Renal cortical epithelial cell (primary cell): ENCODE results near the gene ELP5. TPM values are rescaled to one million over a fixed set of nuclear protein-coding genes. Genes with fewer than 3 reads are reported as not detected.

Source experiments
- total RNA-seq: library from RNA; depleted of rRNA; stranded (reverse); fragments of >200 nt; gene quantifications from 2 replicates; pipeline ENCODE4 v1.2.3, GENCODE V29; 2014

ELP5 gene
- total RNA-seq, 1 donor from 2014 or later: 22.1 TPM

Other genes starting within 250 kb of the ELP5 start
- 31.4 and 40.3 TPM in 2 replicates for gene RNASEK, start 239.6 kb upstream of the ELP5 start, total RNA-seq
- under 0.01 and 0.05 TPM in 2 replicates for gene BCL6B, start 229.2 kb upstream of the ELP5 start, total RNA-seq
- gene SLC16A13, start 216.2 kb upstream of the ELP5 start, total RNA-seq: 0.99 and 1.0 TPM in 2 replicates
- not detected in 2 replicates for gene SLC16A11, start 208.1 kb upstream of the ELP5 start, total RNA-seq
- not detected in 2 replicates for gene CLEC10A, start 172.0 kb upstream of the ELP5 start, total RNA-seq
- gene ASGR2, start 137.4 kb upstream of the ELP5 start, total RNA-seq: not detected in 2 replicates
- gene ASGR1, start 72.8 kb upstream of the ELP5 start, total RNA-seq: 0.60 and 0.87 TPM in 2 replicates
- gene DLG4, start 32.4 kb upstream of the ELP5 start, total RNA-seq: 2.1 and 22.2 TPM in 2 replicates
- 307 and 382 TPM in 2 replicates for gene ACADVL, start 32.3 kb upstream of the ELP5 start, total RNA-seq
- gene DVL2, start 17.7 kb upstream of the ELP5 start, total RNA-seq: 26.4 and 47.5 TPM in 2 replicates
- 41.2 and 50.7 TPM in 2 replicates for gene PHF23, start 12.8 kb upstream of the ELP5 start, total RNA-seq
- gene GABARAP, start 9.8 kb upstream of the ELP5 start, total RNA-seq: 137 and 148 TPM in 2 replicates
- gene CTDNEP1, start 481 bp upstream of the ELP5 start, total RNA-seq: 19.4 and 53.9 TPM in 2 replicates
- 25.1 and 306 TPM in 2 replicates for gene CLDN7, start 10.3 kb downstream of the ELP5 start, total RNA-seq
- gene SLC2A4, start 29.5 kb downstream of the ELP5 start, total RNA-seq: 0.30 and 0.35 TPM in 2 replicates
- gene YBX2, start 42.4 kb downstream of the ELP5 start, total RNA-seq: 0.45 TPM in 1 of 2 replicates, not detected in the other
- 352 and 682 TPM in 2 replicates for gene EIF5A, start 55.4 kb downstream of the ELP5 start, total RNA-seq
- gene GPS2, start 63.1 kb downstream of the ELP5 start, total RNA-seq: 39.1 and 49.4 TPM in 2 replicates
- gene NEURL4, start 77.1 kb downstream of the ELP5 start, total RNA-seq: 21.4 and 27.8 TPM in 2 replicates
- 0.20 and 65.5 TPM in 2 replicates for gene ACAP1, start 84.3 kb downstream of the ELP5 start, total RNA-seq
- 10.4 and 13.7 TPM in 2 replicates for gene KCTD11, start 99.9 kb downstream of the ELP5 start, total RNA-seq
- not detected in 2 replicates for gene TMEM95, start 102.9 kb downstream of the ELP5 start, total RNA-seq
- gene TNK1, start 128.9 kb downstream of the ELP5 start, total RNA-seq: 3.6 and 8.0 TPM in 2 replicates
- 20.0 and 71.0 TPM in 2 replicates for gene PLSCR3, start 142.3 kb downstream of the ELP5 start, total RNA-seq
- 35.9 and 143 TPM in 2 replicates for gene TMEM256, start 151.9 kb downstream of the ELP5 start, total RNA-seq
- gene NLGN2, start 155.6 kb downstream of the ELP5 start, total RNA-seq: 2.6 and 17.1 TPM in 2 replicates
- gene SPEM1, start 168.1 kb downstream of the ELP5 start, total RNA-seq: not detected in 2 replicates
- gene SPEM2, start 173.4 kb downstream of the ELP5 start, total RNA-seq: not detected in 2 replicates
- gene SPEM3, start 176.6 kb downstream of the ELP5 start, total RNA-seq: not detected in 2 replicates
- 16.9 and 33.0 TPM in 2 replicates for gene TMEM102, start 183.2 kb downstream of the ELP5 start, total RNA-seq
- 3.3 and 10.7 TPM in 2 replicates for gene FGF11, start 187.3 kb downstream of the ELP5 start, total RNA-seq
- gene CHRNB1, start 192.8 kb downstream of the ELP5 start, total RNA-seq: 15.3 and 26.0 TPM in 2 replicates
- gene ZBTB4, start 227.4 kb downstream of the ELP5 start, total RNA-seq: 14.8 and 39.2 TPM in 2 replicates
- not detected in 2 replicates for gene SLC35G6, start 229.2 kb downstream of the ELP5 start, total RNA-seq
- 57.3 and 169 TPM in 2 replicates for gene POLR2A, start 232.2 kb downstream of the ELP5 start, total RNA-seq